DOHH2 (cell line): Measurements from ENCODE around the gene MLH1.

ENCODE experiments used
- H3F3A ChIP-seq: fragments of 200-600 bp; sonication (generic), shearing (Covaris generic); 2 replicates; pipeline ENCODE4 v1.6.0; 2016; ENCODE audit warnings: antibody characterized with exemption, mild to moderate bottlenecking; ENCODE audit not compliant: control insufficient read depth, insufficient read depth
- H3K27ac ChIP-seq: fragments of 200-600 bp; sonication (generic); 2 replicates; pipeline ENCODE4 v1.5.1; 2014; ENCODE audit warnings: low read depth, mild to moderate bottlenecking, low read length, moderate library complexity
- H3K27me3 ChIP-seq: fragments of 200-600 bp; sonication (generic); 2 replicates; pipeline ENCODE4 v1.6.1; 2014; ENCODE audit warnings: mild to moderate bottlenecking, low read length, mixed read lengths; ENCODE audit not compliant: control insufficient read depth
- H3K36me3 ChIP-seq: fragments of 200-600 bp; sonication (generic); 2 replicates; pipeline ENCODE4 v1.6.1; 2014; ENCODE audit warnings: mild to moderate bottlenecking, low read length, moderate library complexity, mixed read lengths; ENCODE audit not compliant: control insufficient read depth
- H3K4me1 ChIP-seq: fragments of 200-600 bp; sonication (generic); 2 replicates; pipeline ENCODE4 v1.6.1; 2014; ENCODE audit warnings: mild to moderate bottlenecking, low read length, mixed read lengths; ENCODE audit not compliant: control insufficient read depth
- H3K4me2 ChIP-seq: fragments of 200-600 bp; sonication (generic); 2 replicates; pipeline ENCODE4 v1.6.0; 2014; ENCODE audit warnings: mild to moderate bottlenecking, low read length, moderate library complexity
- H3K4me3 ChIP-seq: fragments of 200-600 bp; sonication (generic); 2 replicates; pipeline ENCODE4 v1.5.1; 2014; ENCODE audit warnings: mild to moderate bottlenecking, low read length, mixed read lengths
- H3K79me2 ChIP-seq: fragments of 200-600 bp; sonication (generic); 2 replicates; pipeline ENCODE4 v1.6.1; 2014; ENCODE audit warnings: mild to moderate bottlenecking, low read length, mixed read lengths; ENCODE audit not compliant: control insufficient read depth
- H3K9me2 ChIP-seq: fragments of 200-600 bp; sonication (generic); replicated peaks from 2 replicates; pipeline ENCODE4 v1.6.1; 2014; ENCODE audit warnings: mild to moderate bottlenecking, low read length, mixed read lengths; ENCODE audit not compliant: control insufficient read depth
- H3K9me3 ChIP-seq: fragments of 200-600 bp; sonication (generic); 2 replicates; pipeline ENCODE4 v1.6.1; 2014; ENCODE audit warnings: antibody characterized with exemption, low read length, mixed read lengths; ENCODE audit not compliant: control insufficient read depth, insufficient read depth
- H4K20me1 ChIP-seq: fragments of 200-600 bp; sonication (generic); 2 replicates; pipeline ENCODE4 v1.6.0; 2014; ENCODE audit warnings: low read depth, mild to moderate bottlenecking, antibody characterized with exemption, low read length, moderate library complexity; ENCODE audit not compliant: control insufficient read depth, insufficient read depth
- EZH2phosphoT487 ChIP-seq: fragments of 200-600 bp; sonication (generic); IDR thresholded peaks from 2 replicates; pipeline ENCODE4 v1.6.1; 2017; ENCODE audit warnings: borderline replicate concordance, mild to moderate bottlenecking, antibody characterized with exemption, low read length, moderate library complexity, mixed read lengths
- TF ChIP-seq, protein P1 (sequence below): fragments of 200-600 bp; sonication (generic); IDR thresholded peaks from one replicate; pipeline ENCODE4 v1.5.1; 2014; ENCODE audit warnings: antibody characterized with exemption, mild to moderate bottlenecking, low read depth, low read length; ENCODE audit not compliant: poor library complexity, severe bottlenecking

Gene MLH1

DNA sequence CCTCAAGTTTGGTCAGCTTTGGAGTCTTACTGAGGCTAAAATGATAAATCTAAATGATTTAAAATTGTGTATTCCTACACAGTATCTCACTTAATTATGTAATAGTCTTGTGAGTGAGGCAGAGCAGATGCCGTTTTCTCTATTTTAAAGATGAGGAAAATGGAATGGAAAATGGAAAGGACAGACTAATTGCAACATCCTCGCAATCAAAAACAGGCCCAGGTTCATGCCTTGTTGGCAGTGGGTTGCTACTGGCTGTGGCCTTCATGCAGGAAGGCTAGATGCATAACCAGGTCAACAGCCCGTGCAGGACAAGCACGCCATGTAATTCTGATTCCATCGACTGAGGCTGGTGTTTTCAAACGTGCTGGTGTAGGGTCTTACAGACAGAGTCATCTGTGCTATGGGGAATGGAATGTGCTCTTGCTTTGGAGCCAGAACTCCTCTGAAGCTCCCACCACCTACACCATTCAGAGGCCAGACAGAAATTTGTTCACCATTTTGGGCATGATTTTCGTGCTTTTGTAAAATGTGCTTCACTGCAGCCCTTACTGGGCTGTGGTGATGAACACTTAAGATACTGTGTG is 37.9 kb downstream of the MLH1 start:
- Histone ChIP-seq H3K79me2 (peaks cover 2% of the 10 kb centered on the region; the same call in 1 of the 2 replicates), H3K4me2 (no peak overlapping the region), H3K36me3 (peaks cover 98% of the 10 kb centered on the region), H3K27me3 (no peaks in the 10 kb centered on the region), H3K27ac (no peak overlapping the region), H3F3A (no peaks in the 10 kb centered on the region), H3K9me3 (peaks cover 3% of the 10 kb centered on the region; the same call in 1 of the 2 replicates), H3K4me1 (no peaks in the 10 kb centered on the region), H3K4me3 (no peak overlapping the region), H4K20me1 (no peaks in the 10 kb centered on the region), H3K9me2 (no peaks in the 10 kb centered on the region)
- TF ChIP-seq, protein P1, sequence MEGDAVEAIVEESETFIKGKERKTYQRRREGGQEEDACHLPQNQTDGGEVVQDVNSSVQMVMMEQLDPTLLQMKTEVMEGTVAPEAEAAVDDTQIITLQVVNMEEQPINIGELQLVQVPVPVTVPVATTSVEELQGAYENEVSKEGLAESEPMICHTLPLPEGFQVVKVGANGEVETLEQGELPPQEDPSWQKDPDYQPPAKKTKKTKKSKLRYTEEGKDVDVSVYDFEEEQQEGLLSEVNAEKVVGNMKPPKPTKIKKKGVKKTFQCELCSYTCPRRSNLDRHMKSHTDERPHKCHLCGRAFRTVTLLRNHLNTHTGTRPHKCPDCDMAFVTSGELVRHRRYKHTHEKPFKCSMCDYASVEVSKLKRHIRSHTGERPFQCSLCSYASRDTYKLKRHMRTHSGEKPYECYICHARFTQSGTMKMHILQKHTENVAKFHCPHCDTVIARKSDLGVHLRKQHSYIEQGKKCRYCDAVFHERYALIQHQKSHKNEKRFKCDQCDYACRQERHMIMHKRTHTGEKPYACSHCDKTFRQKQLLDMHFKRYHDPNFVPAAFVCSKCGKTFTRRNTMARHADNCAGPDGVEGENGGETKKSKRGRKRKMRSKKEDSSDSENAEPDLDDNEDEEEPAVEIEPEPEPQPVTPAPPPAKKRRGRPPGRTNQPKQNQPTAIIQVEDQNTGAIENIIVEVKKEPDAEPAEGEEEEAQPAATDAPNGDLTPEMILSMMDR = no peak
- no peak for TF ChIP-seq EZH2phosphoT487

DNA sequence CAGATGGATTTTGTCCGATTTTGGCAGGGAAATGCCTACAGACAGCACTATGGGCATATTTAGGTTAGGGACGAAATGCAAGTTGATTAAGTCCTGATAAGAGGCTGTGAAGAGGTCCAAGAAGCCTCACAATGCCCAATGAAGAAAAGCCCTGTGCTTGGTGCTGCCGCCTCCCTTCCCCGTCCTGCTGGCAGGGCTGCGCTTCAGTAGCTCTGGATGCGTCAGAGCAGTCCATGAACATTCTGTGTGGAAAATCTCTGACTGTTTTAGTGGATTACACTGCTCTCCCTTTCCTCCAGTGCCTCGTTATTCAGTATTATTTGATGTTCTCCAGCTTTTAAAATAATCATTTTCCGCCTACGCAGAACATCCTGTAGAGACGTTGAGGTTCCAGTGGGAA is 39.6 kb downstream of the MLH1 start:
- Histone ChIP-seq H3K27me3 (no peaks in the 10 kb centered on the region), H3K4me1 (no peaks in the 10 kb centered on the region), H3K27ac (no peak overlapping the region), H3K4me3 (no peak overlapping the region), H3K9me3 (peaks cover 4% of the 10 kb centered on the region; the same call in 1 of the 2 replicates), H3K36me3 (peaks cover 96% of the 10 kb centered on the region), H3K9me2 (no peaks in the 10 kb centered on the region), H3K4me2 (no peak overlapping the region), H4K20me1 (no peaks in the 10 kb centered on the region), H3F3A (no peaks in the 10 kb centered on the region), H3K79me2 (peaks cover 2% of the 10 kb centered on the region; the same call in 1 of the 2 replicates)
- TF ChIP-seq, protein P1 = no peak
- no peak for TF ChIP-seq EZH2phosphoT487

DNA sequence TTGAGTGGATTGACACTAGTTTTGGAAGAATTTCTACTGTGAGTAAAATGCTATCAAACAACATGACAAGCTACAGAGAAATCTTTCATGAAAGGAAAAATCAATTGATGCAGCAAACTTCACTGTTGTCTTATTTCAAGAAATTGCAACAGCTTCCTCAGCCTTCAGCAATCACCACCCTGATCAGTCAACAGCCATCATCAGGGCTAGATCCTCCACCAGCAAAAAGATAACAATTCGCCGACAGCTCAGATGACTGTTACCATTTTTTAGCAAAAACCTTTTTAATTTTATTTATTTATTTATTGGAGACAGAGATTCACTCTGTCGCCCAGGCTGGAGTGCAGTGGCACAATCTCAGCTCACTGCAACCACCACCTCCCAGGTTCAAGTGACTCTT is 44.0 kb downstream of the MLH1 start:
- Histone ChIP-seq H3K9me2 (no peaks in the 10 kb centered on the region), H3K9me3 (peaks cover 4% of the 10 kb centered on the region; the same call in 1 of the 2 replicates), H3K36me3 (peaks cover 97% of the 10 kb centered on the region), H4K20me1 (no peaks in the 10 kb centered on the region), H3F3A (no peaks in the 10 kb centered on the region), H3K4me3 (no peak overlapping the region), H3K4me2 (no peak overlapping the region), H3K27ac (no peak overlapping the region), H3K27me3 (no peaks in the 10 kb centered on the region), H3K4me1 (no peaks in the 10 kb centered on the region), H3K79me2 (no peaks in the 10 kb centered on the region)
- no peak for TF ChIP-seq EZH2phosphoT487
- TF ChIP-seq, protein P1 = no peak
